ENCODE data around the gene CATSPER3.

Gene CATSPER3

GRCh38 chr5:135009736-135010501 lies 42.2 kb downstream of the CATSPER3 start:
- no peak overlapping the region for H3K4me3 ChIP-seq (ENCODE audit: low read depth, low read length)

GRCh38 chr5:135010502-135011354 lies 43.0 kb downstream of the CATSPER3 start:
- H3K4me3 ChIP-seq (ENCODE audit: low read depth, low read length) = no peak overlapping the region

GRCh38 chr5:135011355-135012032 lies 43.8 kb downstream of the CATSPER3 start:
- no peak overlapping the region for H3K4me3 ChIP-seq (ENCODE audit: low read depth, low read length)

- H3K4me3 ChIP-seq (ENCODE audit: low read depth, low read length) = no peak overlapping the region
These were observed 44.4 kb downstream of the CATSPER3 start for GRCh38 chr5:135012033-135012588.

GRCh38 chr5:135012951-135013391 lies 45.3 kb downstream of the CATSPER3 start:
- H3K4me3 ChIP-seq (ENCODE audit: low read depth, low read length) = no peak overlapping the region

- H3K4me3 ChIP-seq (ENCODE audit: low read depth, low read length) = no peak overlapping the region
These were observed 45.7 kb downstream of the CATSPER3 start for GRCh38 chr5:135013445-135013844.

- H3K4me3 ChIP-seq (ENCODE audit: low read depth, low read length) = no peak overlapping the region
These were observed 46.4 kb downstream of the CATSPER3 start for GRCh38 chr5:135013947-135014570.

GRCh38 chr5:135015942-135016341 lies 48.2 kb downstream of the CATSPER3 start:
- H3K4me3 ChIP-seq (ENCODE audit: low read depth, low read length) = no peak overlapping the region

GRCh38 chr5:135016861-135017290 lies 49.2 kb downstream of the CATSPER3 start:
- H3K4me3 ChIP-seq (ENCODE audit: low read depth, low read length) = no peak overlapping the region

- H3K4me3 ChIP-seq (ENCODE audit: low read depth, low read length) = no peak overlapping the region
These were observed 50.8 kb downstream of the CATSPER3 start for GRCh38 chr5:135018457-135018856.

GRCh38 chr5:135019314-135019713 lies 51.6 kb downstream of the CATSPER3 start:
- no peak overlapping the region for H3K4me3 ChIP-seq (ENCODE audit: low read depth, low read length)

- no peak overlapping the region for H3K4me3 ChIP-seq (ENCODE audit: low read depth, low read length)
These were observed 52.6 kb downstream of the CATSPER3 start for GRCh38 chr5:135020111-135020895.

- no peak overlapping the region for H3K4me3 ChIP-seq (ENCODE audit: low read depth, low read length)
These were observed 57.4 kb downstream of the CATSPER3 start for GRCh38 chr5:135024956-135025729.

GRCh38 chr5:135025730-135026644 lies 58.3 kb downstream of the CATSPER3 start:
- no peak overlapping the region for H3K4me3 ChIP-seq (ENCODE audit: low read depth, low read length)

GRCh38 chr5:135026645-135027265 lies 59.0 kb downstream of the CATSPER3 start:
- no peak overlapping the region for H3K4me3 ChIP-seq (ENCODE audit: low read depth, low read length)

GRCh38 chr5:135027266-135027696 lies 59.6 kb downstream of the CATSPER3 start:
- H3K4me3 ChIP-seq (ENCODE audit: low read depth, low read length) = no peak overlapping the region
